ENCODE results near the gene ZSCAN1. TPM values are rescaled to one million over a fixed set of nuclear protein-coding genes. Genes with fewer than 3 reads are reported as not detected.

Gene ZSCAN1
- total RNA-seq, 2 experiments from 2014 or later: not detected

- no peaks in the 10 kb centered on the region for H3K4me1 Mint-ChIP-seq (ENCODE audit: low read depth)
- ChIA-PET POLR2A (no interaction called here), CTCF (no interaction called here)
- no peaks in the 10 kb centered on the region for H3K27me3 Mint-ChIP-seq
- no peak overlapping the region for H3K27ac Mint-ChIP-seq
- H3K36me3 Mint-ChIP-seq: peaks cover 15% of the 10 kb centered on the region
- no peak overlapping the region for H3K4me3 Mint-ChIP-seq
- peaks cover 69% of the 10 kb centered on the region for H3K9me3 Mint-ChIP-seq
- intact Hi-C loops (cut with micrococcal nuclease): no loop called here
- DNase-seq: no peak
These were observed 10.6 kb downstream of the ZSCAN1 start for GRCh38 chr19:58044391-58044790.

GRCh38 chr19:58044886-58045285 lies 11.1 kb downstream of the ZSCAN1 start:
- intact Hi-C loops (cut with micrococcal nuclease): no loop called here
- no peak for DNase-seq
- Mint-ChIP-seq H3K9me3 (peaks cover 72% of the 10 kb centered on the region), H3K27ac (no peak overlapping the region), H3K36me3 (peaks cover 15% of the 10 kb centered on the region), H3K27me3 (no peaks in the 10 kb centered on the region), H3K4me3 (no peak overlapping the region), H3K4me1 (ENCODE audit: low read depth) (no peaks in the 10 kb centered on the region)
- ChIA-PET POLR2A (no interaction called here), CTCF (no interaction called here)

- intact Hi-C loops (cut with micrococcal nuclease): no loop called here
- POLR2A ChIA-PET: no interaction called here
These were observed 11.7 kb downstream of the ZSCAN1 start for GRCh38 chr19:58045411-58046050.

GRCh38 chr19:58046856-58047255 lies 13.0 kb downstream of the ZSCAN1 start:
- peaks cover 65% of the 10 kb centered on the region for H3K9me3 Mint-ChIP-seq
- H3K27me3 Mint-ChIP-seq: no peaks in the 10 kb centered on the region
- H3K4me3 Mint-ChIP-seq: no peak overlapping the region
- H3K4me1 Mint-ChIP-seq (ENCODE audit: low read depth): no peaks in the 10 kb centered on the region
- ChIA-PET CTCF (no interaction called here), POLR2A (no interaction called here)
- no peak for DNase-seq
- intact Hi-C loops (cut with micrococcal nuclease): no loop called here
- no peak overlapping the region for H3K27ac Mint-ChIP-seq
- peaks cover 16% of the 10 kb centered on the region for H3K36me3 Mint-ChIP-seq

More at GRCh38 chr19:58045411-58046050, 11.7 kb downstream of the ZSCAN1 start:
- Mint-ChIP-seq H3K4me3 (no peak overlapping the region), H3K4me1 (ENCODE audit: low read depth) (no peaks in the 10 kb centered on the region), H3K27ac (no peak overlapping the region), H3K9me3 (peaks cover 68% of the 10 kb centered on the region), H3K36me3 (peaks cover 15% of the 10 kb centered on the region), H3K27me3 (no peaks in the 10 kb centered on the region)
- CTCF ChIA-PET: no interaction called here
- no peak for DNase-seq

- H3K4me1 Mint-ChIP-seq (ENCODE audit: low read depth): no peaks in the 10 kb centered on the region
- H3K9me3 Mint-ChIP-seq: peaks cover 62% of the 10 kb centered on the region
- DNase-seq: no peak
- no peak overlapping the region for H3K4me3 Mint-ChIP-seq
- ChIA-PET CTCF (no interaction called here), POLR2A (no interaction called here)
- H3K27me3 Mint-ChIP-seq: no peaks in the 10 kb centered on the region
- H3K27ac Mint-ChIP-seq: no peak overlapping the region
- H3K36me3 Mint-ChIP-seq: peaks cover 15% of the 10 kb centered on the region
- intact Hi-C loops (cut with micrococcal nuclease): no loop called here
These were observed 13.8 kb downstream of the ZSCAN1 start for GRCh38 chr19:58047672-58048071.

- CTCF ChIA-PET: no interaction called here
- H3K4me3 Mint-ChIP-seq: no peak overlapping the region
- no peaks in the 10 kb centered on the region for H3K4me1 Mint-ChIP-seq (ENCODE audit: low read depth)
- DNase-seq: no peak
- peaks cover 27% of the 10 kb centered on the region for H3K36me3 Mint-ChIP-seq
- H3K27ac Mint-ChIP-seq: no peak overlapping the region
- intact Hi-C loops (cut with micrococcal nuclease): no loop called here
- peaks cover 8% of the 10 kb centered on the region for H3K27me3 Mint-ChIP-seq
- POLR2A ChIA-PET: no interaction called here
- H3K9me3 Mint-ChIP-seq: peaks cover 55% of the 10 kb centered on the region
These were observed 18.4 kb downstream of the ZSCAN1 start for GRCh38 chr19:58052256-58052655.

- CTCF ChIA-PET: no interaction called here
- peaks cover 33% of the 10 kb centered on the region for H3K36me3 Mint-ChIP-seq
- H3K27me3 Mint-ChIP-seq: peaks cover 13% of the 10 kb centered on the region
- intact Hi-C loops (cut with micrococcal nuclease): no loop called here
- no peak overlapping the region for H3K27ac Mint-ChIP-seq
- POLR2A ChIA-PET: no interaction called here
- no peak for DNase-seq
- no peaks in the 10 kb centered on the region for H3K4me1 Mint-ChIP-seq (ENCODE audit: low read depth)
- H3K4me3 Mint-ChIP-seq: no peak overlapping the region
- H3K9me3 Mint-ChIP-seq: peaks cover 55% of the 10 kb centered on the region
These were observed 19.8 kb downstream of the ZSCAN1 start for GRCh38 chr19:58053480-58054156.

GRCh38 chr19:58054901-58055874 lies 21.4 kb downstream of the ZSCAN1 start:
- CTCF ChIA-PET: no interaction called here
- POLR2A ChIA-PET: no interaction called here
- peaks cover 19% of the 10 kb centered on the region for H3K27me3 Mint-ChIP-seq
- DNase-seq: no peak
- no peak overlapping the region for H3K4me3 Mint-ChIP-seq
- H3K9me3 Mint-ChIP-seq: peaks cover 53% of the 10 kb centered on the region
- H3K36me3 Mint-ChIP-seq: peaks cover 40% of the 10 kb centered on the region
- intact Hi-C loops (cut with micrococcal nuclease): no loop called here
- no peak overlapping the region for H3K27ac Mint-ChIP-seq
- peaks cover 4% of the 10 kb centered on the region for H3K4me1 Mint-ChIP-seq (ENCODE audit: low read depth)

- POLR2A ChIA-PET: no interaction called here
- Mint-ChIP-seq H3K4me3 (no peak overlapping the region), H3K4me1 (ENCODE audit: low read depth) (peaks cover 4% of the 10 kb centered on the region), H3K36me3 (peaks cover 42% of the 10 kb centered on the region), H3K27me3 (peaks cover 19% of the 10 kb centered on the region), H3K27ac (no peak overlapping the region), H3K9me3 (peaks cover 51% of the 10 kb centered on the region)
- no peak for DNase-seq
- intact Hi-C loops (cut with micrococcal nuclease): no loop called here
- CTCF ChIA-PET: no interaction called here
These were observed 22.4 kb downstream of the ZSCAN1 start for GRCh38 chr19:58056261-58056660.

GRCh38 chr19:58056861-58057260 lies 23.0 kb downstream of the ZSCAN1 start:
- intact Hi-C loops (cut with micrococcal nuclease): no loop called here
- Mint-ChIP-seq H3K9me3 (peaks cover 49% of the 10 kb centered on the region), H3K4me3 (no peak overlapping the region), H3K27ac (no peak overlapping the region), H3K36me3 (peaks cover 43% of the 10 kb centered on the region), H3K27me3 (peaks cover 19% of the 10 kb centered on the region), H3K4me1 (ENCODE audit: low read depth) (peaks cover 4% of the 10 kb centered on the region)
- ChIA-PET CTCF (no interaction called here), POLR2A (no interaction called here)
- DNase-seq: no peak

GRCh38 chr19:58058467-58058866 lies 24.6 kb downstream of the ZSCAN1 start:
- DNase-seq: no peak
- peaks cover 55% of the 10 kb centered on the region for H3K9me3 Mint-ChIP-seq
- no peak overlapping the region for H3K4me3 Mint-ChIP-seq

GRCh38 chr19:58059003-58059670 lies 25.3 kb downstream of the ZSCAN1 start, which contains the start of gene ZNF135:
Gene ZNF135, plus strand, starts transcription at chr19:58059282. Its CDS starts 721 bp downstream, at chr19:58060003.
- Mint-ChIP-seq H3K4me1 (ENCODE audit: low read depth) (peaks cover 4% of the 10 kb centered on the region), H3K4me3 (peak within 1 kb of the TSS; percentile 34), H3K27ac (no peak within 1 kb of the TSS), H3K27me3 (peaks cover 19% of the 10 kb centered on the region), H3K9me3 (peaks cover 62% of the 10 kb centered on the region), H3K36me3 (peaks cover 50% of the 10 kb centered on the region)
- intact Hi-C loops (cut with micrococcal nuclease): no loop called here
- ChIA-PET CTCF (interaction anchor here (0.6 kb wide), 1 partner anchor 460 kb away, joined by 4 read pairs; no protein-coding TSS in a partner anchor), POLR2A (interaction anchor here (0.9 kb wide), 1 partner anchor 123 kb away, joined by 4 read pairs; no protein-coding TSS in a partner anchor)
- peak; percentile 45 for DNase-seq

More at GRCh38 chr19:58058467-58058866, 24.6 kb downstream of the ZSCAN1 start:
- peaks cover 45% of the 10 kb centered on the region for H3K36me3 Mint-ChIP-seq
- H3K4me1 Mint-ChIP-seq (ENCODE audit: low read depth): peaks cover 4% of the 10 kb centered on the region
- H3K27me3 Mint-ChIP-seq: peaks cover 19% of the 10 kb centered on the region
- no peak overlapping the region for H3K27ac Mint-ChIP-seq
- ChIA-PET POLR2A (interaction anchor here (0.9 kb wide), 1 partner anchor 123 kb away, joined by 4 read pairs; no protein-coding TSS in a partner anchor), CTCF (interaction anchor here (0.6 kb wide), 1 partner anchor 460 kb away, joined by 4 read pairs; no protein-coding TSS in a partner anchor)
- intact Hi-C loops (cut with micrococcal nuclease): no loop called here
